ENCODE data around the gene PHF21B. TPM values are rescaled to one million over a fixed set of nuclear protein-coding genes. Genes with fewer than 3 reads are reported as not detected.

Gene PHF21B
- total and polyA plus RNA-seq, 7 donors: 0.13 to 0.66 (median 0.28) TPM; not detected in 4

DNA sequence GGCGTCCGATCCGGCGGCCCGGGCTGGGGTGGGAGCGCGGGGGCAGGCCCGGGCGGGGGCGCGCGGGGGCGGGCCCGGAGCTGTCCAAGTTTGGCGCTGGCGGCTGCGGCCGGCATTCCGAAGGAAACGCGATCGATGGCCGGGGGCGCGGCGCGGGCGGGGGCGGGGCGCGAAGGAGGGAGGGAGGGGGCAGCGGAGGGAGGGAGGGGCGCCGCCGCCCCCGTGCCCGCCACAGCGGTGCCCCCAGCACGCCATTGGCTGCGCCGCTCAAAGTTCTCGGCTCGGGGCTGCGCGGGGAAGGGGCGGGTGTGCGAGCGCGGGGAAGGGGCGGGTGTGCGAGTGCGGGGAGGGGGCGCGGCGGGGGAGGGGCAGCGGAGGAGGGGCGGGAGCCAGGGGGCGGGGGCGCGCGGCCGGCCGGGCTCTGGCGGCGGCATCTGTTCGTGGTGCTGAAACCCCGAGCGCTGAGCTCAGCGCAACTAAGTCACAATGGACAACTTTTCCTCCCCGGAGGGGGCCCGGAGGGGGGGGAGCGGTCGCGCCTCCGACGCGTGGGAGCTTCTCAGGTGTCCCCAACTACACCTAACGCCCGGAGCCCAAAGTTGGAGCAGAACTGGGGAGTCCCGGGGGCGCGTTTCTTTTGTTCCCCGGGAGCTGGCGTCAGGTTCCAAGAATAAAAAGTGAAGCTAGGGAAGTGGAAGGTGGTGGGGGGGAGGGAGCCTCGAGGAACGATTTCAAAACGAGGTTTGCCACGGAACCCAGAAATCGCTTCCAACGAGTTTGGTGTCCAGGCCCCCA lies 2.2 kb downstream of the PHF21B start:
- 2 to 3% methylated on average over 88 to 90 of the region's 90 CpGs for WGBS, 2 donors
- no peaks in the 10 kb centered on the region for H3K9me3 ChIP-seq
- TF ChIP-seq POLR2AphosphoS5 (IDR thresholded peaks at IDR 0.05) (no peak), EP300 (IDR thresholded peaks at IDR 0.05) (no peak), POLR2A (IDR thresholded peaks at IDR 0.05) (no peak)
- TF ChIP-seq, protein P1, sequence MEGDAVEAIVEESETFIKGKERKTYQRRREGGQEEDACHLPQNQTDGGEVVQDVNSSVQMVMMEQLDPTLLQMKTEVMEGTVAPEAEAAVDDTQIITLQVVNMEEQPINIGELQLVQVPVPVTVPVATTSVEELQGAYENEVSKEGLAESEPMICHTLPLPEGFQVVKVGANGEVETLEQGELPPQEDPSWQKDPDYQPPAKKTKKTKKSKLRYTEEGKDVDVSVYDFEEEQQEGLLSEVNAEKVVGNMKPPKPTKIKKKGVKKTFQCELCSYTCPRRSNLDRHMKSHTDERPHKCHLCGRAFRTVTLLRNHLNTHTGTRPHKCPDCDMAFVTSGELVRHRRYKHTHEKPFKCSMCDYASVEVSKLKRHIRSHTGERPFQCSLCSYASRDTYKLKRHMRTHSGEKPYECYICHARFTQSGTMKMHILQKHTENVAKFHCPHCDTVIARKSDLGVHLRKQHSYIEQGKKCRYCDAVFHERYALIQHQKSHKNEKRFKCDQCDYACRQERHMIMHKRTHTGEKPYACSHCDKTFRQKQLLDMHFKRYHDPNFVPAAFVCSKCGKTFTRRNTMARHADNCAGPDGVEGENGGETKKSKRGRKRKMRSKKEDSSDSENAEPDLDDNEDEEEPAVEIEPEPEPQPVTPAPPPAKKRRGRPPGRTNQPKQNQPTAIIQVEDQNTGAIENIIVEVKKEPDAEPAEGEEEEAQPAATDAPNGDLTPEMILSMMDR (IDR thresholded peaks at IDR 0.05): no peak
- H3K4me3 ChIP-seq: peak overlapping the region; percentile 23 to 58 (median 48)
- DNase-seq: no peak
- no peaks in the 10 kb centered on the region for H3K36me3 ChIP-seq
- intact Hi-C loops (cut with DNase I): no loop called here
- peak overlapping the region; percentile 0 to 88 (median 52) for H3K27ac ChIP-seq
- H3K4me1 ChIP-seq: peaks cover 0 to 45% (median 41%) of the 10 kb centered on the region in 4 donors
- peaks cover 33 to 97% (median 66%) of the 10 kb centered on the region in 3 donors for H3K27me3 ChIP-seq

DNA sequence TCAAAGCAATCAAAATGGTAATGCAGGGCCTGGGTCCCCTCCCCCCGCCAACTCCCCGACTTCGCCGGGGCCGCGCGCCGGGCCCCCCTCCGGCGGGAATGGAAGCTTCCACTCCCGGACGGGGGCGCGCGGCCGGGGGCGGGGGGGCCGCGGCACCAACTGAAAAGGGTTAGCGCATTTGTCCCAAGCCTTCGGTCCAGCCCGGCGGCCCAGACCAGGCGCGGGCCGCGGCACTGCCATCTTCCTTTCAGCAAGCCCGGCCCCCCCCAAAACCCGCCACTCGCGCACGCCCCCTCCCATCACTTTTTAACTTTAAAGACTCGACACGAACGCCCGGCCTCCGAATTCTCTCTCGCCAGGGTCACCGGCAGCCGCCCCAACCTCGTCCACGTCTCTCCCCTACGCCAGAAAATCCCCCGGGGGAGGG lies 2.8 kb downstream of the PHF21B start:
- intact Hi-C loops (cut with DNase I): no loop called here
- Histone ChIP-seq H3K4me1 (peaks cover 0 to 45% (median 41%) of the 10 kb centered on the region in 4 donors), H3K27me3 (peaks cover 29 to 95% (median 60%) of the 10 kb centered on the region in 3 donors), H3K36me3 (no peaks in the 10 kb centered on the region), H3K4me3 (peak overlapping the region; percentile 23 to 58 (median 48)), H3K9me3 (no peaks in the 10 kb centered on the region), H3K27ac (peak overlapping the region in 3 of 4 donors; percentile 50 to 88 (median 55))
- no peak for TF ChIP-seq POLR2A (IDR thresholded peaks at IDR 0.05)
- TF ChIP-seq, protein P1 (IDR thresholded peaks at IDR 0.05): no peak
- DNase-seq: peak; percentile 71
- WGBS, 2 donors: 2 to 5% methylated on average over 44 of the region's 44 CpGs

DNA sequence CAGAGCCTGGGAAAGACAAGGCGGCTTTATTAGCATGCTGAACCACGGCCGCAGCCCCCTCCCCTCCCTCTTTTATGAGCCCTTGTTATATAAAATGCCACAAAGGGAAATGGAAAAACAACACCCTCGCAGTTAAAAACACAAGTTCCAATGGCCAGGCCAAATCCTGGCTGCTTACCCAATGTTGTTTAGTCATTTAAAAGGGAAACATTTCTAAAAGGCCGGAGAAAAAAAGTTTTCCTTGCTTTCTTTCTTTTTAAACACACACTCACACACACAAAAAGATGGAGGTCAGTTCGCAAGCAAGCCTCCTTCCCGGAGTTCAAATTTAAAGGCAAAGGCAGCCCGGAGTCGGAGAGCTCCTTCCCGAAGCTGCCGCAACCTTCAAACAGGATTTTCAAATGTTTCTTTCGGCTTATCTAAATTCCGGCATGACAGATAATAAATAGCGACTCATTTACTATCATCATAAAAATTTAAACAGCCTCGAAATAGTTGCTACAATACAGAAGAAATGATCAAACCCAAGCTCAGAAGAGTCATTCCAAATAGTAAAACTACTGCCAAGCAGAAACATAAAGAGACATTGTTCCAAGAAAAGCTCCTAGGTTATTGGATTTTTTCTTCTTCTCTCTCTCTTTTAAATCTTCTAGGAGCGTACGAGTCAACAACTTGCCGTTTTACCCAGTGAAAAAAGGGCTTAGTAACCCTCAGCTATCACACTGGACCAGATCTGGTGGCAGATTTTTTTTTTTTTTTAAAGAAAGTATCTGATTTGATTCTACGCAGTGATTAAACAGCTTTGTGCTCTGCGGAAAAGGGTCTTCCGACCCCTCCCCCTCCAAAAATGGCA lies 3.5 kb downstream of the PHF21B start:
- Histone ChIP-seq H3K27me3 (peaks cover 27 to 89% (median 53%) of the 10 kb centered on the region in 3 donors), H3K4me1 (peaks cover 0 to 45% (median 41%) of the 10 kb centered on the region in 4 donors), H3K4me3 (peak overlapping the region; percentile 23 to 58 (median 48)), H3K9me3 (no peaks in the 10 kb centered on the region), H3K36me3 (no peaks in the 10 kb centered on the region), H3K27ac (peak overlapping the region in 3 of 4 donors; percentile 50 to 88 (median 55))
- DNase-seq: no peak
- 3 to 5% methylated on average over 21 of the region's 21 CpGs for WGBS, 2 donors
- intact Hi-C loops (cut with DNase I): no loop called here
- TF ChIP-seq, protein P1 (IDR thresholded peaks at IDR 0.05): no peak
- no peak for TF ChIP-seq POLR2A (IDR thresholded peaks at IDR 0.05)
- TF ChIP-seq EP300 (IDR thresholded peaks at IDR 0.05): no peak
- TF ChIP-seq POLR2AphosphoS5 (IDR thresholded peaks at IDR 0.05): no peak

DNA sequence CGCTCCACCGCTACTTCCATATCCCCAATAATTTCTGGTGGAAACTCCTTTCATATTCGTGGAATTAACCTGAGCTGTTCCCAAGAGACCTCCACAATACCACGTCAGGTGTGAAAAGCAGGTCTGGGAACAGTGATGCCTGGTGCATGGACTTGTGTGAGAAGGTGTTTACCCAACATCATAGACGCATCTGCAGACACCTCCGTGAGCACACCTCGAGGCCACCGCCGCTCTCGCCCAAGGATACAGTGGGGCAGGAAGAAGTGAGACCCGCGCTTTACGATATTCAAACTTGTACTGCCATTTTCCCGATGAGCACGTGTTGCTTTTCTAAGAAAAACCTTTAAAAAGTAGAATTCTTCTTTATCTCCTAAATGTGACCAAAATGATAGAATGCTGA lies 8.2 kb downstream of the PHF21B start:
- peaks cover 0 to 7% (median 3%) of the 10 kb centered on the region in 4 donors for H3K4me1 ChIP-seq
- no peak overlapping the region for H3K4me3 ChIP-seq
- peaks cover 2 to 45% (median 10%) of the 10 kb centered on the region in 3 donors for H3K27me3 ChIP-seq
- WGBS, 2 donors: 88 to 90% methylated on average over 15 of the region's 15 CpGs
- no peak for DNase-seq
- no peak overlapping the region for H3K27ac ChIP-seq
- no peaks in the 10 kb centered on the region for H3K9me3 ChIP-seq
- no peaks in the 10 kb centered on the region for H3K36me3 ChIP-seq
- intact Hi-C loops (cut with DNase I): no loop called here
- TF ChIP-seq POLR2A (IDR thresholded peaks at IDR 0.05) (no peak), POLR2AphosphoS5 (IDR thresholded peaks at IDR 0.05) (no peak), EP300 (IDR thresholded peaks at IDR 0.05) (no peak)
- TF ChIP-seq, protein P1 (IDR thresholded peaks at IDR 0.05): no peak

Data from sigmoid colon (tissue), 7 donors.